HG02981 (cell line): Measurements from ENCODE around the gene GAL3ST2.
"Not testable (repeated sequence)": the region's sequence is repeated elsewhere in the genome, so short reads cannot be mapped to it uniquely, and the experiment has no call there.

Experiments
- ATAC-seq: cut with Tn5 transposase; IDR thresholded peaks from one replicate; pipeline ENCODE4 v1.9.1; 2021; ENCODE audit warnings: mild to moderate bottlenecking, moderate library complexity; ENCODE audit not compliant: unreplicated experiment

GAL3ST2 gene

DNA sequence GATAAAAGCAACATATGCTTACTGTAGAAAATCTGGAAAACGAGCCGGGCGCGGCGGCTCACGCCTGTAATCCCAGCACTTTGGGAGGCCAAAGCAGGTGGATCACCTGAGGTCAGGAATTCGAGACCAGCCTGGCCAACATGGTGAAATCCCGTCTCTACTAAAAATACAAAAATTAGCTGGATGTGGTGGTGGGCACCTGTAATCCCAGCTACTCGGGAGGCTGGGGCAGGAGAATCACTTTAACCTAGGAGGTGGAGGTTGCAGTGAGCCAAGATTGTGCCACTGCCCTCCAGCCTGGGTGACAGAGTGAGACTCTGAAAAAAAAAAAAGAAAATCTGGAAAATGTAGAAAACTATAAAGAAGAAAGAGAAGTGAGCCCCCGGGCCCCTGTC is 41.2 kb downstream of the GAL3ST2 start:
- not testable (repeated sequence) for ATAC-seq

DNA sequence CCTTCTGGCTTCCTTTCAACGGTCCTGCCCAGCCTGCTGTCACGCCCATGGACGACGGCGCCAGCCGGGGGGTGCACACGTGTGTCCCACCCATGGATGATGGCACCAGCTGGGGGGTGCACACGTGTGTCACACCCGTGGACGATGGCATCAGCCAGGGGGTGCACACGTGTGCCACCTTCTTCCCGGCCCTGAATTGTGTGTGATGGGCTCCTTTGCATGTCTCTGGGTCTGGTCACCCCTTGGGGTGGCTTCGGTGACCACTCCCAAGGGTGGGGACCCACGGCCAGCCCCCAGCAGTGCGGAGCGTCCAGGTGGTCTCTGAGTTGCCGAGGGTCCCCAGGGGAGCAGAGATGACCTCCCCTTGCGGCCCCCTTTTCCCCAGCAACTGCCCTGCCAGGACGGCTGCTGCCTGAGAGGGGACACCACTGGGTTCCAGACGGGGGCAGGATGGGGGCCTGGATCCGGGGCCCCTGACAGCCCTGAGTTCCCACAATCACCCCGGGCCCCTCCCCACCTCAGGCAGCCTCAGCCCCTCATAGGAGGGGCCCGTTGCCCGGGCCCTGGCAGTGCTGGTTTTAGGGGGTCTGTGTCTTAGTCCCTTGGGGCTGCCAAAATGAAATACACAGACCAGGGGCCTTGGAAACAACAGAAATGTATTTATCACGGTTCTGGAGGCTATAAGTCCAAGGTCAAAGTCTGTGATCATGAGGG is 41.8 kb downstream of the GAL3ST2 start:
- ATAC-seq = no peak

DNA sequence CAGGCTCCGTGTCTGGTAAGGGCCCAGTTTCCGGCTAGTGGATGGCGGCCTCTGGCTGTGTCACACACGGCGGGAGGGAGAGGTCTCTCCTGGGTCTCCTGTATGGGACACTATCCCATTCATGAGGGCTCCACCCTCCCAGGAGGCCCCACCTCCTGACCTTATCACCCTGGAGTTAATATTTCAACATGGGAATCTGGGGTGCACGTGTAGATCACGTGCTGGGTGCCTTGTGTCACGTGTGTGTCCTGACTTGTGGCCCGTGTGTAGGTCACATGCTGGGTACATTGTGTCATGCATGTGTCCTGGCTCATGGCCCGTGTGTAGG is 42.3 kb downstream of the GAL3ST2 start:
- no peak for ATAC-seq

DNA sequence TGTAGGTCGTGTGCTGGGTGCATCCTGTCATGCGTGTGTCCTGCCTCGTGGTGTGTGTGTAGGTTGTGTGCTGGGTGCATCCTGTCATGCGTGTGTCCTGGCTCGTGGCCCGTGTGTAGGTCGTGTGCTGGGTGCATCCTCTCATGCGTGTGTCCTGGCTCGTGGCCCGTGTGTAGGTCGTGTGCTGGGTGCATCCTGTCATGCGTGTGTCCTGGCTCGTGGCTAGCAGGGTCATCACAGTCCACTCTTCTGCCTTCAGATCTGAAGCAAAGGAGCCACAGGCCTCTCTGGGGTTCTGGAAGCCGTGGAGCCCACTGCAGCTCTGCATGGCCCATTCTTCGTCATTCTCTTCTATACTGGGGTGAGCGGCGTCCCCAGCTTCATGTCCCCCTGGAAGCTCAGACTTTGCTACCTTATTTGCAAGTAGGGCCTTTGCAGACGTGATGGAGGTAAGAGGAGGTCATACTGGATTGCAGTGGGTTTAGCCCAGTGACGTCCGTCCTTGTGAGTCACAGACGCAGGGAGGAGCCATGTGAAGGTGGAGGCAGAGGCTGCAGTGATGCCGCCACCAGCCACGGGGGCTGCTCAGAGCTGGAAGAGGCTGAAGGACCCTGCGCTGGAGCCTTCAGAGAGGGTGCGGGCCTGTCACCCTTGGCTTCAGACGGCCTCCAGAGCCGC is 43.5 kb downstream of the GAL3ST2 start:
- not testable (repeated sequence) for ATAC-seq

DNA sequence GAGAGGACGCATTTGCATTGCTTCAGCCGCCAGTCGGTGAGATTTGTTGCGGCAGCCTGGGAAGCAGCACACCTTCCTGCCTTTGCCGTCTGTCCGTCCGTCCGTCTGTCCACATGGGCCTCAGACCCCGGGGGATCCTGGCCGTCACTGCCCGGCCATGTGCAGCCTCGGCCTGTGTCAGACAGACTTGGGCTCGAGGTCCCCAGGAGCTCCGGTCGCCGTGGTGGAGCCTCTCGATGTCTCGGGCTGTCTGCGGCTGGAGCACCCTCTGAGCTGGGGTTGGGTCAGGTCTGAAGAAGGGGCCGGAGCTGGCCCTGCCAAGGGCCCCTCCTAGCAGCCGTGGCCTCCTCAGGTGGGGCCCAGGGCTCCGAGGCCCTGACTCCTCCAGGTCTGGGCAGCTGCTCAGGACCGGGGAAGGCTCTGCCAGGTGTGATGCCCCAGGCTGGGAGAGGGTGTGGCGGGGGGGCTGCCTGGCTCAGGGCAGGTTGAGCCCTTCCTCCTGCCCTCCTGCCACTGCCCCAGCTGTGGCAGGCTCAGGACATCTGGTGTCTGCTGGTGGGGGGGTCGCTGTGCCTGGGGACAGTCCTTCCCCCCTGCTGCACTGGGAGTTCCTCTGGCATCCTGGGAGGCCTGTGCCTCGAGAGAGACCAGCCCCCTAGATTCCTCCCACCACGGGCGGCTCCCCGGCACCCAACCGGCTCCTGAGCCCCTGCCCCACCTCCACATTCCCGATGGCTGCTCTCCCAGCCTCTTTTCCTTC is 44.2 kb downstream of the GAL3ST2 start:
- ATAC-seq = no peak

DNA sequence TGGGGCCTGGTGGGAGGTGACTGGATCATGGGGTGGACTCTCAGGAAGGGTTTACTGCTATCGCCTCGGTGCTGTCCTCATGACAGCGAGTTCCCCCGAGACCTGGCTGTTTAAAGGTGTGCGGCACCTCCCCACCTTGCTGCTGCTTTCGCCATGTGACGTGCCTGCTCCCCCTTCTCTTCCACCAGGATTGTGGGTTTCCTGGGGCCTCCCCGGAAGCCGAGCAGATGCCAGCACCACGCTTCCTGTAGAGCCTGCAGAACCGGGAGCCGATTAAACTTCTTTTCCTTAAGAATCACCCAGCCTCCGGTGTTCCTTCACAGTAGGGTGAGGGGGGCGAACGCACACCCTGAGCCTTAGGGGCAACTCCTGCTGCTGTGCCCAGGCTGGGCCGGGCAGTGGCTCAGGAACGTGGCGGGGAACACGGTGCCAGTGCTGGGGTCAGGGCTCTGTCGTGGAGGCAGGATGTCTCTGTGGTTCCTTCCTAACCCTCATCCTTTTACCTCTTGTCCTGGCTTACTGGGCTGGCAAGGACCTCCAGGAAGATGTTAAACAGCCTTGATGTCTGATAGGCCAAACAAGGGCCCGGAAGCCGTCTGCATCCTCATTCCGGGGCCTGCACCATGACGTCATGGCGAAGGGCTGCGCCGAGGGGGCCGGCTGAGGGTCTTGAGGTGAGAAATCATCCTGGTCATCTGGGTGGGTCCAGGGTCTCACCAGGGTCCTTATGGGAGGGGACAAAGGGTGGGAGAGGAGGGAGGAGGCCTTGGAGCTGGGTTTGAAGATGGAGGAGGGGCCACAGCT is 45.0 kb downstream of the GAL3ST2 start:
- no peak for ATAC-seq

DNA sequence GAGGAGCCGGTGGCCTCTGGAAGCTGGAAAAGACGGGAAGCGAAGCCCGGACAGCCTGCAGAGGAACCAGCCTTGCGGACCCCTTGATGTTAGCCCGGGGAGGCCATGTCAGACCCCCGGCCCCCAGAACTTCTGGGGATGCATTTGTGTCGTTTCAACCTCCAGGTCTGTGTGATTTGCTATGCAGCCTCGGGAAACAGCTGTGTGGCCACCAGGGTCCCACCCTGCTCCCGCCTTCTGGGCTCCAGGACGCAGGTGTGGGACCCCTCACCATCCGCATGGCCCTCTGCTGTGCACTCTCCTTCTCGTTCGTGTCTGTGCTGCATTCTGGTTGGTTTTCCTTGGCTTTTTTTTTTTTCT is 45.6 kb downstream of the GAL3ST2 start:
- ATAC-seq = no peak

DNA sequence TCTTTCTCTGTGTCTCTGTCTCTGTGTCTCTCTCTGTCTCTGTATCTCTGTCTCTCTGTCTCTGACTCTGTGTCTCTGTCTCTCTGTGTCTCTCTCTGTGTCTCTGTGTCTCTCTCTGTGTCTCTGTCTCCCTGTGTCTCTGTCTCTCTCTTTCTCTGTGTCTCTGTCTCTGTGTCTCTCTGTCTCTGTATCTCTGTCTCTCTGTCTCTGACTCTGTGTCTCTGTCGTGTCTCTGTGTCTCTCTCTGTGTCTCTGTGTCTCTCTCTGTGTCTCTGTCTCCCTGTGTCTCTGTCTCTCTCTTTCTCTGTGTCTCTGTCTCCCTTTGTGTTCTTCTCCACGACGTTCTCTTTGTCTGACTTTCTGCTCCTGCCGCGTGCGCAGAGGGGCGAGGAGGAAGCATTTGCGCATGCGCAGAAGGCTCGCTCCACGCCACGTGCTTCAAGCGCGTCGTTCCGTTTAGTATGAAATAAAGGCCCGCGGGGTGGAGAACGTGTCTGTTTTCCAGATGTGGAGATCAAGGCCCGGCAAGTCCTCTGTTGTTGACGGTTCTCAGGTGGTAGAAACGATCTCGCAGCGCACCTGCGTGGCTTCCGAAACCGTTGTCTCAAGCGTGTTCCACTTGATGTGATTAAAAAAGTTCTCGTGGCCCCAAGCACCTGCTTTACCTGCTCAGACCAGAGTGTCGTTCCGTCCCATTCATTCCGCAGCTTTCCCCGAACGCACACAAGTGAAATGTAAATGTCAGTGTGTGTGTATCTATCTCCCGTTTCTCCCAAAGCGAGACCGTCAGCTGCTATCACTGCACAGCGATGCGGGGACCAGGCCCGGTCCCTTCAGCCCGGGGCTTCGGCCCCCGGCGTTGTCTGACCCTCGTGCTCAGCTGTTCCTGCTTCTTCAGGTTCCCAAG is 47.2 kb downstream of the GAL3ST2 start:
- not testable (repeated sequence) for ATAC-seq

DNA sequence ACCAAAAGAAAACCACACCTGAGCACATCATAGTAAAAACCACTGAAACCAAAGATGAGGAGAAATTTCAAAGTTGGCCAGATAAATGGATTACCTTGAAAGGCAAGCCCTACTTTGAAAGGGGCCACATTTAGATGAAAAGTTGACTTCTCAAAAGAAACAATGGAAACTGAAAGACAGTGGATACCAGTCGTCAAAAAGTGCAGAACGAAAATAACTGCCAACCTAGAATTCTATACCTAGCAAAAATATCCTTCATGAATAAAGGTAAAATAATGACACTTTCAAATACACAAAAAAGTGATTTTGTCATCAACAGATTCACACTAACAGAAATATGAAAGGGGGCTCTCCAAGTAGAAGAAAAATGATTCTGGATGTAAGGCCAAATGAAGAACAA is 50.8 kb downstream of the GAL3ST2 start:
- no peak for ATAC-seq

DNA sequence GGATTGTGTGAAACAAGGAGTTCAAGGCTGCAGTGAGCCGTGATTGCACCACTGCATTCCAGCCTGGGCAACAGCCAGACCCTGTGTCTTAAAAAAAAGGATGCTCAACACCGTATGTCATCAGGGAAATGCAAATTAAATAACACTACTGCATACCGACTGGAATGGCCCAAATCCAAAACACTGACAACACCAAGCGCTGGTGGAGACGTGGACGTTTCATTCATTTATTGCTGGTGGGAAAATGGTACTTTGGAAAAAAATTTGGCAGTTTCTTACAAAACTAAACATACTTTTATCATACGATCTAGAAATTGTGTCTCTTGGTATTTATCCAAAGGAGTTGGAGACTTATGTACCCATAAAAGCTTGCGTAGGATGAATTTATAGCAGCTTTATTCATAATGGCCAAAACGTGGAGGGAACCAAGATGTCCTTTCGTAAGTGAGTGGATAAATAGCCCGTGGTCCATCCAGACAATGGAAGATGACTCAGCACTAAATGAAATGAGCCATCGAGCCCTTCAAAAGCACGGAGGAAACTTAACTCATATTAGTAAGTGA is 56.6 kb downstream of the GAL3ST2 start:
- no peak for ATAC-seq

DNA sequence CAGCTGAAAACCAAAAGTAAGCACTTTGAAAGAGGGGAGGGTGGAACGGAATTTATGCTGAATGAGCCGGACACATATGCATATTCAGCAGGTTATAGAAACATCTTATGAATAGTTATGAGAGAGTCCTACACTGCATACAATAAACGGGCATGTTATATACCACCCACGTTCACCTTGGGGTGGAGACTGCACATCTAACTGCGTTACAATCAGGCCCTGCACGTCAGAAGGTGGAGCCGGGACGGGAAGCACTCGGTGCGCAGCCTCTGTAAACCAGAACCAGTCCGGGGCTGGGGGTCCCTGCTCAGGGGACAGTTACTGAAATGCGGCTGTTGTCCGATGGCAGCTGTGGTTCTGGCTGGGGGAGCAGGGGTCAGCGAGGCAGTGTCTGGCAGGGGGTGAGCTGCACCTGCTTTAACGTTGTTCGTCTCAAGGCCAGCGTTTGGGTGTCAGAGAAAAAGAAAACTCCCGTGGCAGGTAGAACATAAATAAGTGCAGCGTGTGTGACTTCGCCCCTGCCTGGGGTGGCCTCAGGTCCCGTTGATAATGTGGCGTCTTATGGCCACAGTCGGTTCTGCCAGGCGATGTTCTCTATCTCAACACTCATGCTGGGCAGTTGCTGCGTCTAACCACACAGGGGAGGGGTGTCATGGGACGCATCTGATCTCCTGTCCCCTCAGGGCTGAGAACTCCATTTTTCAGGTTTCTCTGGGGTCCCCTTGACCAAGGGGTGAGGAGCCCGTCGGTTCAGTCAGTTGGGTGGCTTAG is 57.3 kb downstream of the GAL3ST2 start:
- not testable (repeated sequence) for ATAC-seq

DNA sequence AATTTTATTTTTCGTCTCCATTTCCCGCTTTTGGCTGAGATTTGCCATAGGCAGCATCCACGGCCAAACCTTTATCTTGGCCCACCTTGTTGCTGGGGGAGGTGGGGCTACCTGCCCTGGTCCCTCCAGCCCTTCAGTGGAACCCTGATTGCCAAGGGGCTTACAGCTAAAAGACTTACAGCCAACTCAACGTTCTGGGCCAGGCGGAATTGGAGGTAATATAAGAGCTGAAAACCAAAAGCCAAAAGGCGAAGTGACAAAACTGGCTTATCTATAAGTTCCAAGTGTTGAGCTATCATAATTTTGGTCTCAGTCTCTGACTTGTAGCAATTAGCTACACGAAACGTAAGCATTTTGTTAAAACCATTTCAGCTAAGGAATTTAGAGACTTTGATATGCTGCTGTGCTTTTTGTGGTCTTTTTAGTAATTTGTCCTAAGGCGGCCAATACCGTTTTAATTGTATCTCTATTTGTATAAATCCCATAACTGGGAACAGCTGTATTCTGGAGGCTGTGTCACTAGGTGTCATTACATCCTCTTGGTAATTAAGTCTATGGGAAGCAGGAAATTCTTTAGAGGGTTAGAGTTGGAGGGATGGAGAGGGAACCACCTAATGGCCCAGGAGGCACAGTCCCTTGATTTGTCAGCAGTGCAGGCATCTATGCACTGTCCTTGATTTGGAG is 58.0 kb downstream of the GAL3ST2 start:
- no peak for ATAC-seq

DNA sequence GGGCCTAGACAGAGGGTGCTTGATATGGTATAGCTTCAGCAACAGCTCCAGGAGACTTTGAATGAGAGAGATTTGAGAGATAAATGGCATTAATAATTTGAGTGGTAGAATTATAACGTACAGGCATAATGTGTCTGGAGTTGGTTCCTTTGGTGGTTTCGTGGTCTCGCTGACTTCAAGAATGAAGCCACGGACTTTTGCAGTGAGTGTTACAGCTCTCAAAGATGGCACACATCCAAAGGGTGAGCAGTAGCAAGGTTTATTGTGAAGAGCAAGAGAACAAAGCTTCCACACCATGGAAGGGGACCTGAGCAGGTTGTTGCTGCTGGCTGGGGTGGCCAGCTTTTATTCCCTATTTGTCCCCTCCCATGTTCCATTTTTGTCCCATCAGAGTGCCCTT is 59.0 kb downstream of the GAL3ST2 start:
- ATAC-seq = no peak

DNA sequence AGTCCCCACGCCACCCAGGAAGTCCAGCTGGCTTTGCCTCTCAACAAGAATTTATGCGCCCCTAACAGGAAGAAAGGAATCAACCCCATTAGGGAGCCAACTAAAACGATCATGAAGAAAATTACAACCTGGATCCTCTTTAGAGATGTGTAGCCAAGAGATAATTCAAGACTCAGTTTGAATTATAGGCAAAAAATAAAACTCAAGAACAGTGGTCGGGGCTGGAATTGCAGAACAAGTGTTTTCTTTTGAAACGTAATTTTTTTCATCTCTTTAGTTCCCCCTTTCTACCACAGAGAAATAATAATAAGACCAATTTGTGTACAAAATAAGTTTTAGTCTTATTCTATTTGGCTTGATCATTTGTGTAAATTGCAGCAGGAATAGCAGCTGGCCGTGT is 59.7 kb downstream of the GAL3ST2 start:
- ATAC-seq = no peak

DNA sequence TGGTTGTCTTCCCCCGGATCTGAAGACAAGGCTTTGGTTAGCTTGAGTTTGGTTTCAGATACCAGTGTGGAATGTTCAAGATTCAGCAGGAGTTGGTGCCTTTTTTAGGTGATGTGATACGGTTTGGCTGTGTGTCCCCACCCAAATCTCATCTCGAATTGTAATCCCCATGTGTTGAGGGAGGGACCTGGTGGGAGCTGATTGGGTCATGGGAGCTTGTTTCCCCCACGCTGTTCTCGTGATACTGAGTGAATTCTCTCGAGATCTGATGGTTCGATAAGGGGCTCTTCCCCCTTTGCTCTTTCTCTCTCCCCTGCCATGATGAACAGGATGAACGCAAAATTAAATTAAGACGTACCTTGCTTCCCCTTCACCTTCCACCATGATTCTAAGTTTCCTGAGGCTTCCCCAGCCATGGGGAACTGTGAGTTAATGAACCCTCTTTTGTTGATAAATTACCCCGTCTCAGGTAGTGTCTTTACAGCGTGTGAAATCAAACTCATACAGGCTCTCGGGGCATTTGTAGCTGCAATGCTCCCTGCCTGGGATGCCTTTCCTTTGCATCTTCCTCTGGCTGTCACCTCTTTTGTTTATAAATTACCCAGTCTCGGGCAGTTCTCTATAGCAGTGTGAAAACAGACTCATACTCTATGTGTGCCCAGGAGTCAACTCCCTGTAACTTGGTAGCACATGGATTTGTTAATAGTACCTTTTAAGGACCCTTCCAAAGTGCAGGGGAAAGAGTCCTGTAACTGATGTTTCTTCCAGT is 60.8 kb downstream of the GAL3ST2 start:
- ATAC-seq = no peak

DNA sequence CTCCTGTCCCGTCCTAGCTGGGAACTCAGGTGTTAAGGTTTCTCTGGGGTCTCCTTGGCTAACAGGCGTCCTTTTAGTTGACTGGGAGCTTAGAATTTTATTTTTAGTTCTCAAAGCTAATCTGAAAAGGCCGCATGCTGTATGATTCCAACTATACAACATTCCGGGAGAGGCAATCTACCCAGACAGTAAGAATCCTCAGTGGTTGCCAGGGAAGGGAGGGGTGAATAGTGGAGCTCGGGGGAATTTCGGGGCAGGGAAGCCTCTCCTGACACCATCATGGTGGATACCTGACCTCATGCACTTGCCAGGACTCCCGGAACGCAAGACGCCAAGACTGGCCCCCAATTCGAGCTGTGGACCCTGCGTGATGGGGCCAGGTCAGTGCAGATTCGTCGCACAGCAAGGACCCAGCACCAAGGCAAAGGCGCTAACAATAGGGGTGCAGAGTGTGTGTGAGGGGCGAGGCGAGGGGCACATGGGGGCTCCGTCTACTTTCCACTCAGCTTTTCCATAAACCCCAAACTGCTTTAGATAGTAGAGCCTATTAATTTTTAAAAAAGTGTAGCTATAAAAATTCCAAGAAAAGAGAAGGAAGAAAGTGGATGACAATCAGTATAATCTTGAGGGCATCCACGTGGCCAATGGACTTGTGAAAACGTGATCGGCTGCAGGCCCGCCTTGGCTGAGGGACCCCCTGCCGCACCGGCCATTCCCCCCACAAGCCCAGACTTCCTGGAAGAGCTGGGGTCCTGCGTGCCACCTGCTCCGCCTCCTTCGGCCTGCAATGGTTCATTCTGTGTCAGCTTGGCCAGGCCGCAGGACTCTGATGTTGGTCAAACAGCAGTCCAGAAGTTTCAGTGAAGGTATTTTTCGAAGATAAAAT is 64.8 kb downstream of the GAL3ST2 start:
- ATAC-seq = no peak

DNA sequence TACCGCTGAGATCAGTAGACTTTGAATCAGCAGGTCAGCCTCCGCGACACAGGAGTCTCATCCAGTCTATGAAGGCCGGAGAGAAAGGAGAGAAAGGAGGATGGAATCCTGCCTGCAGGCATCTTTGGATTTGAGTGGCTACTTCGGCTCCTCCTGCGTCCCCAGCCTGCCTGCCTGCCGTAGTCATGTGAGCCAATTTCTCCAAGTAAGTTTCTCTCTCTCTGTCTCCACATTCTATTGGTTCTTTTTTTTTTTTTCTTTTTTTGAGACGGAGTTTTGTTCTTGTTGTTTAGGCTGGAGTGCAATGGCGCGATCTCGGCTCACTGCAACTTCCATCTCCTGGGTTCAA is 65.4 kb downstream of the GAL3ST2 start:
- no peak for ATAC-seq
